Endothelial cell of umbilical vein (primary cell): ENCODE data around the gene TAT. TPM values are rescaled to one million over a fixed set of nuclear protein-coding genes. Genes with fewer than 3 reads are reported as not detected.

Experiments used
- BruUV-seq: library from RNA; stranded (reverse); fragments of 400-500 nt; replicated peaks from 2 replicates; lab custom pipeline; 2021; lab: Mats Ljungman, UMichigan
- CTCF ChIA-PET: fragments of 300-600, 350-600 bp; sonication (Branson Sonifier 250); formaldehyde crosslinking; loops from one replicate; lab custom pipeline; 2021; ENCODE audit warnings: antibody characterized with exemption, inconsistent platforms; lab: Charles Lee
- POLR2A ChIA-PET: fragments of 300-600, 350-600 bp; sonication (Branson Sonifier 250); formaldehyde crosslinking; loops from one replicate; lab custom pipeline; 2021; ENCODE audit warnings: antibody characterized with exemption, inconsistent platforms; lab: Charles Lee
- DNase-seq: peaks from one replicate; pipeline ENCODE4 v3.0.0-alpha.2; 2011; ENCODE audit warnings: low read depth, low spot score
- FAIRE-seq: peaks from 2 replicates; lab custom pipeline; 2011; peaks lifted over from hg19 to GRCh38; lab: Jason Lieb, UNC
- H2AFZ ChIP-seq: 2 replicates; pipeline ENCODE4 v1.6.0; 2012; ENCODE audit warnings: low read depth, low read length, control low read depth, inconsistent platforms
- H3K27ac ChIP-seq: 2 replicates; pipeline ENCODE4 v1.5.1; 2011; ENCODE audit warnings: low read depth, mild to moderate bottlenecking, control low read depth, low read length, moderate library complexity; ENCODE audit not compliant: insufficient read depth
- H3K27me3 ChIP-seq, 2 experiments: 2 replicates each; pipeline versions ENCODE4 v1.6.0 to v1.6.1; 2011; ENCODE audit warnings: low read length in 2 of 2, mixed read lengths in 1 of 2; ENCODE audit not compliant: control insufficient read depth in 2 of 2, insufficient read depth in 2 of 2
- H3K36me3 ChIP-seq, 2 experiments: 2 replicates in 1 of 2; 3 replicates in 1 of 2; pipeline ENCODE4 v1.5.1; 2011; ENCODE audit warnings: low read length in 2 of 2, mild to moderate bottlenecking in 1 of 2, moderate library complexity in 1 of 2; ENCODE audit not compliant: control insufficient read depth in 2 of 2, insufficient read depth in 2 of 2; ENCODE audit errors: extremely low read depth in 1 of 2
- H3K4me1 ChIP-seq: 3 replicates; pipeline ENCODE4 v1.5.1; 2011; ENCODE audit warnings: mild to moderate bottlenecking, low read length; ENCODE audit not compliant: control insufficient read depth, insufficient read depth; ENCODE audit errors: extremely low read depth
- H3K4me2 ChIP-seq: 2 replicates; pipeline ENCODE4 v1.6.1; 2011; ENCODE audit warnings: low read length, control low read depth, mixed read lengths; ENCODE audit not compliant: insufficient read depth
- H3K4me3 ChIP-seq, 3 experiments: fragments of 200-600 bp in 1 of 3; sonication (generic), shearing (Covaris generic) in 1 of 3; replicated peaks in 1 of 3; 2 replicates each; pipeline ENCODE4 v1.5.1; 2011 to 2016; ENCODE audit warnings: control low read depth in 3 of 3, low read length in 3 of 3, mild to moderate bottlenecking in 2 of 3, inconsistent platforms in 1 of 3, low read depth in 1 of 3, moderate library complexity in 1 of 3; ENCODE audit not compliant: insufficient read depth in 1 of 3
- H3K79me2 ChIP-seq: 2 replicates; pipeline ENCODE4 v1.6.0; 2012; ENCODE audit warnings: low read length, inconsistent platforms; ENCODE audit not compliant: control insufficient read depth, insufficient read depth
- H3K9ac ChIP-seq: replicated peaks from 2 replicates; pipeline ENCODE3; 2011; ENCODE audit warnings: low read length, control low read depth; ENCODE audit not compliant: insufficient read depth; ENCODE audit errors: extremely low read depth
- H3K9me1 ChIP-seq: replicated peaks from 3 replicates; pipeline ENCODE4 v1.6.0; 2011; ENCODE audit warnings: mild to moderate bottlenecking, low read length; ENCODE audit not compliant: control insufficient read depth, insufficient read depth; ENCODE audit errors: extremely low read depth
- H3K9me3 ChIP-seq: replicated peaks from 2 replicates; pipeline ENCODE4 v1.5.1; 2012; ENCODE audit warnings: low read length, inconsistent platforms; ENCODE audit not compliant: control insufficient read depth, insufficient read depth
- H4K20me1 ChIP-seq: replicated peaks from 2 replicates; pipeline ENCODE3; 2011; ENCODE audit warnings: mild to moderate bottlenecking, low read length; ENCODE audit not compliant: control insufficient read depth, insufficient read depth; ENCODE audit errors: extremely low read depth
- CTCF ChIP-seq, 2 donors: IDR thresholded peaks; 1 replicate in 1 of 2; 2 replicates in 1 of 2; pipeline ENCODE4 v1.5.1; 2011; ENCODE audit warnings: low read length in 2 of 2, mild to moderate bottlenecking in 2 of 2, moderate library complexity in 2 of 2, control low read depth in 1 of 2, inconsistent platforms in 1 of 2, low read depth in 1 of 2; ENCODE audit not compliant: insufficient read depth in 1 of 2; ENCODE audit errors: extremely low read depth in 1 of 2
- EZH2 ChIP-seq: IDR thresholded peaks from 2 replicates; pipeline ENCODE4 v1.6.1; 2012; ENCODE audit warnings: borderline replicate concordance, low read depth, mild to moderate bottlenecking, moderate library complexity, low read length, inconsistent platforms; ENCODE audit not compliant: severe bottlenecking
- FOS ChIP-seq: IDR thresholded peaks from 2 replicates; pipeline ENCODE4 v1.6.1; 2011; ENCODE audit warnings: mild to moderate bottlenecking, low read length, moderate library complexity, borderline replicate concordance; ENCODE audit not compliant: insufficient read depth
- GATA2 ChIP-seq: IDR thresholded peaks from 2 replicates; pipeline ENCODE4 v1.7.0; 2011; ENCODE audit warnings: low read depth, mild to moderate bottlenecking, moderate library complexity, mixed read lengths, low read length; ENCODE audit not compliant: insufficient read length, insufficient read depth
- JUN ChIP-seq: IDR thresholded peaks from 2 replicates; pipeline ENCODE4 v1.6.1; 2011; ENCODE audit warnings: borderline replicate concordance, low read depth; ENCODE audit not compliant: insufficient read length, insufficient read depth
- MAX ChIP-seq: IDR thresholded peaks from 2 replicates; pipeline ENCODE4 v1.6.1; 2011; ENCODE audit not compliant: insufficient read depth, insufficient read length
- MYC ChIP-seq: IDR thresholded peaks from one replicate; pipeline ENCODE4 v1.6.1; 2011; ENCODE audit warnings: mild to moderate bottlenecking, low read depth, low read length
- POLR2AphosphoS5 ChIP-seq: IDR thresholded peaks from 2 replicates; pipeline ENCODE4 v1.6.1; 2012; ENCODE audit warnings: low read depth, mild to moderate bottlenecking, control low read depth, low read length, moderate library complexity; ENCODE audit not compliant: insufficient read depth
- dilution Hi-C: fragments of 300-500 bp; cut with MboI; formaldehyde crosslinking; loops from one replicate; pipeline ENCODE4 v1.15.0; 2019; ENCODE audit warnings: low sequenced_read_pairs; ENCODE audit not compliant: extremely low pct_ligation_motif_present
- intact Hi-C: fragments of 100-400 bp; cut with micrococcal nuclease; formaldehyde crosslinking; loops from one replicate; pipeline ENCODE4 v1.10.0; 2022
- polyA plus RNA-seq, 4 experiments: library from polyadenylated mRNA; depleted of rRNA in 3 of 4; stranded (reverse) in 3 of 4; unstranded in 1 of 4; fragments of >200 nt; gene quantifications; 2 replicates each; pipeline versions ENCODE4 v1.2.1 to v1.2.3, GENCODE V29; 2011 to 2012; ENCODE audit warnings: missing spikeins in 1 of 4
- total RNA-seq: library from RNA; stranded (reverse); gene quantifications from 2 replicates; pipeline ENCODE4 v1.2.3, GENCODE V29; 2021

The TAT gene
- total and polyA plus RNA-seq, 2 donors (not counting 3 experiments of a cell fraction or from before 2014, with no cell fraction given), result not detected

- ChIA-PET CTCF (no interaction called here), POLR2A (no interaction called here)
- FAIRE-seq (no peak), DNase-seq (no peak)
- Histone ChIP-seq H2AFZ (no peak overlapping the region), H3K9me3 (no peaks in the 10 kb centered on the region), H3K4me1 (no peaks in the 10 kb centered on the region), H4K20me1 (no peaks in the 10 kb centered on the region), H3K36me3 (no peaks in the 10 kb centered on the region), H3K27me3 (no peaks in the 10 kb centered on the region), H3K4me3 (no peak overlapping the region), H3K4me2 (no peak overlapping the region), H3K9me1 (no peaks in the 10 kb centered on the region), H3K79me2 (no peaks in the 10 kb centered on the region), H3K9ac (no peak overlapping the region), H3K27ac (no peak overlapping the region)
- intact Hi-C loops (no loop called here), dilution Hi-C loops (no loop called here)
- TF ChIP-seq MAX (no peak), POLR2AphosphoS5 (no peak), GATA2 (no peak), MYC (no peak), EZH2 (no peak), CTCF (IDR thresholded peaks at IDR 0.05; ENCODE audit: extremely low read depth in 1 of 2, insufficient read depth in 1 of 2, low read depth in 1 of 2, low read length in 2 of 2) (no peak), JUN (no peak), FOS (no peak)
- no TSS peak for BruUV-seq
These were observed 29.7 kb downstream of the TAT start for GRCh38 chr16:71547168-71547567.
